ENCODE measurements around the gene PTPN12.
A peak's percentile ranks its signal among the peaks of the same experiment; 100 is the strongest.
"Not testable (repeated sequence)": the region's sequence is repeated elsewhere in the genome, so short reads cannot be mapped to it uniquely, and the experiment has no call there.

Gene PTPN12

DNA sequence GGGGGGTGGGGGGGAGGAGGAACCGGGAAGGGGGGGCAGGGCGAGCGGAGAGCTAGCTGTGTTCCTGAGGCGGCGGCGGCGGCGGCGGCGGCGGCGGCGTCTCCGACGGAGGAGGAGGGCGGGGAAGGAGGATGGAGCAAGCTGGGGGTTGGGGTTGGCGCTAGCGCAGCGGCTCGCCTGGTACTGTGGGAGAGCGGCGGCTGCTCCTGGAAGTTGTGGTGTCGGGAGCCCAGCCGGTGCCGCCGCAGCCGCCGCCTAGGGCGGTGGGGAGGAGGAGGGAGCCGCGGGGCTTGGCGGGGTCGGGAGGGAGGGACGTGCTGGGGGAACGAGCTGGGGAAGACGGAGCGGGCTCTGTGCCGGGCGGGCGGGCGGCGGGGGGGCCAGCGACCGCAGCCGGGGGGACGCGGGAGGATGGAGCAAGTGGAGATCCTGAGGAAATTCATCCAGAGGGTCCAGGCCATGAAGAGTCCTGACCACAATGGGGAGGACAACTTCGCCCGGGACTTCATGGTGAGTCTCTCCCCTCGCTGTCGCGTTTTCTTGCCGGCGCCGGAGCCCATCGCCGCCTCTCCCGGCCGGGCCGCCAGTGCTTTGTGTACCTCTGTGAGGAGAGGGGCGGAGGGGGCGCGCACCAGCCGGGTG lies at the start of gene PTPN12:
TSS of gene PTPN12 (plus strand) at position 160 of the 642 bp plus-strand sequence. CDS start at position 412, 252 bp downstream.
- DNase-seq: peak in 1 of 2 experiments; percentile 60
- TF ChIP-seq GATA1 (IDR thresholded peaks at IDR 0.05; ENCODE audit: low read depth, low read length) (no peak), POLR2A (IDR thresholded peaks at IDR 0.05; ENCODE audit: low read length) (no peak)

DNA sequence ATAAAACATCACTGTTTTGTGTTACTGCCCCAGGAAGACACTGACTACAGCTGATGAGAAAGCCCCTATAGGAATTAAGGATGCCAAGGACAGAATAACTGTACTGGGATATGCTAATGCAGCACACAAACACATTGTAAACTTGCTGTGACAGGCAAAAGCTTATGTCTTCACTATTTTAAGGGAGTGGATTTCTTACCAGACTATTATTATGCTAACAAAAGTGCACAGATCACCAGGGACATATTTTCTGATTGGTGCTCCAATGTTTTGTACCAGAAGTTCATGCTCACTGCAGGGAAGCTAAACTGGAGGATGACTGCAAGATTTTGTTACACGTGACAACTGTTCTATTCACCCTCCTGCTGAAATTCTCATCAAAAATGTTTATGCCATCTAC lies 48.1 kb upstream of the PTPN12 start:
- TF ChIP-seq POLR2A (IDR thresholded peaks at IDR 0.05; ENCODE audit: low read length): no peak

DNA sequence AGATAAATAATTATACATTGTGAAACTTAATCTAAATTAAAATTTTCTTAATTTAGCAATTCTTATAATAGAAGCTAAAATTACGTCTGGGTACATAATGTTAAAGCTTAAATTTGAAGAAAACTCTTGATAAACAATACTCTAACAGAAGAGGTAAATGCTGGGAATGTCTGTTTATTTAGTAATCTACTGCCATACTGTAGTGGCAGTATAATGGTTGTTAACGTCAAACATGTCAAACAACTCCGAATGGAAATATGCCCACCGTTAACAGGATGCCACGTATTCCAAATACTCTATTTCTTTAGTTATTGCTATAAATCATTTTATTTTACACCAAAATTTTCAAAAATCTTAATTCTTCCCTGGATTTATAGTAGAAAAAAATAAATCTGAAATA lies 40.0 kb upstream of the PTPN12 start:
- no peak for DNase-seq
- TF ChIP-seq GATA1 (IDR thresholded peaks at IDR 0.05; ENCODE audit: low read depth, low read length) (no peak), POLR2A (IDR thresholded peaks at IDR 0.05; ENCODE audit: low read length) (no peak)

More for the DNA sequence above, 48.1 kb upstream of the PTPN12 start:
- no peak for DNase-seq

DNA sequence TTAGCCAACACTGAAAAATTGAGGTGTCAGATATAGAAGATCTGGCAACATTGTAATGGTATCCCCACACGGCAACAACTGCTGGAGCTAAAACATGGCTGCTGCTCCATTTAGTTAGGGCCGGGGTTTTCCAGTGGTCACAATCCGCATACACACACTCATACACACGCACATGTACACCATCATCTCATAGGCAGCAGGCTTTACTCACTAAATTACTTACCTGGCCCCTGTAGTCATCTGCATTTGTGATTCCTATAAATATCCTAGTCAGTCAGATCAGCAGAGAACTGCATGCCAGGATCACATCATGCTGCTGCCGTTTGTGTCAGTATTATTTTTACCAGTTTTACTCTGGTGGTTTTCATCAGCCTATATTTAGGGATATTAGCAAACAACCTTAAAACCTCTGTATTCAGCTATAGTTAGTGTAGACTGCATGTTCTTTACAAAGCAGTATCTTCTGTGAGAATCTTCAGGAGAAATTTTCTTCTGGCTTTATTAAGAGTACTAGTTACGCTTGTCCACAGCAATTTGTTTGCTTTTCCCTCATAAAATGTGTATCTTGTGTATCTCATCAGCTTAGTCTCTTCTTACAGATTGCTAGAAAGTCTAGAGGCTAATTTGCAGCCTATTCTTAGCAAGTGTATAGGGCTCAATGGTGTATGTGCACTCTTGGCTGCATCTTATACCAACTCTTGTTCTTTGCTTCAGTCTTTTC lies 38.3 kb upstream of the PTPN12 start:
- TF ChIP-seq GATA1 (IDR thresholded peaks at IDR 0.05; ENCODE audit: low read depth, low read length) (no peak), POLR2A (IDR thresholded peaks at IDR 0.05; ENCODE audit: low read length) (no peak)
- DNase-seq: no peak

DNA sequence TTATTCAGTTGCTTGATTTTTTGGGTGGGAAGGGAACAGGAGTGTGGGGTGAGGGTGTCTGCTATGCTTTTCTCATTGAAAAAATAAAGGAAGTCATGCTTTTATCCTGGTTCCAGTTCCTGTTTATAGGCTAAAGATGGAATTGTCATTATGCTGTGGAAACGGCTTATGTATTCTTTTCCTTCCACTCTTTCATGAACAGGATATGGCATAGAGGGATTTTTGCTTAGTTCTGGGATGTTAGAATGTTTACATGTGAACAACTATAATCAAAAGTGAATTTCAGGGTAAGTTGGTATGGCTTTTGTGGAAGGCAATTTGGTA lies 35.9 kb upstream of the PTPN12 start:
- DNase-seq: no peak

DNA sequence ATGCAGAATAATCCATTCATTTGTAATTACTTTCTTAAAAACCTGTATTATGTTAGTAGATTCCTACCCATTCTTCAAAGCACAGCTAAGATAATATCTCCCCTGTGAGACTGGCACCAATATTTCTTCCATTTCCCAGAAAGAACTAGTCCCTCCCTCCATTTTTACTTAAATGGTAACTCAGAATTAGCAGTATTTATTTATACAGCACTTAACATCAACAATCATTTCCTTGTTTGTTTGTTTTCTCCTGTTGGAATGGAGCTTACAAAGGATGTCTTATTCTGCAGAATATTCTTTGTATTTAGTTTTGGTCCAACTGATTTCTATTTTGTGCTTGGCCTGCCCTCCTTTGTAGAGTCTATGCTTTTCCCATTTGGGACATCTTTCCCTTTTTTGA lies 32.1 kb upstream of the PTPN12 start:
- TF ChIP-seq GATA1 (IDR thresholded peaks at IDR 0.05; ENCODE audit: low read depth, low read length) (no peak), POLR2A (IDR thresholded peaks at IDR 0.05; ENCODE audit: low read length) (no peak)
- no peak for DNase-seq

More for the DNA sequence above, 35.9 kb upstream of the PTPN12 start:
- TF ChIP-seq POLR2A (IDR thresholded peaks at IDR 0.05; ENCODE audit: low read length) (no peak), GATA1 (IDR thresholded peaks at IDR 0.05; ENCODE audit: low read depth, low read length) (no peak)

DNA sequence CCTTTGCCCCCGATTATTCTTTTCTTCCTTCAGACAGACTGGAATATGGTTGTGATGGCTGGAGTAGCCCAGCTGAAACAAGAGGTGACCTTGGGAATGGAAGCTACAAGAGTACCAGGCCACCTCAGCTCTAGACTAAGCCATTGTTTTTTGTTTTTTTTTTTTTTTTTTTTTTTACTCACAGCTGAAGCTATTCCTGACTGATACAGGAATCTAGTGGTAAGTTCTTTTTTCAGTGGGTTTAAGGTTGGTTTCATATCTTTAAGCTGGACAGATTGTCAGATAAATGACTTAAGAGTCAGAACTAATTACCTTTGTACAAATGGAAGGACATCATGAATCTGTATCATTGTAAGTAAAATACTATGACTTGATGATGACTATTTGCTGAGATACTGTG lies 30.2 kb upstream of the PTPN12 start:
- DNase-seq: no peak
- TF ChIP-seq POLR2A (IDR thresholded peaks at IDR 0.05; ENCODE audit: low read length) (no peak), GATA1 (IDR thresholded peaks at IDR 0.05; ENCODE audit: low read depth, low read length) (no peak)

DNA sequence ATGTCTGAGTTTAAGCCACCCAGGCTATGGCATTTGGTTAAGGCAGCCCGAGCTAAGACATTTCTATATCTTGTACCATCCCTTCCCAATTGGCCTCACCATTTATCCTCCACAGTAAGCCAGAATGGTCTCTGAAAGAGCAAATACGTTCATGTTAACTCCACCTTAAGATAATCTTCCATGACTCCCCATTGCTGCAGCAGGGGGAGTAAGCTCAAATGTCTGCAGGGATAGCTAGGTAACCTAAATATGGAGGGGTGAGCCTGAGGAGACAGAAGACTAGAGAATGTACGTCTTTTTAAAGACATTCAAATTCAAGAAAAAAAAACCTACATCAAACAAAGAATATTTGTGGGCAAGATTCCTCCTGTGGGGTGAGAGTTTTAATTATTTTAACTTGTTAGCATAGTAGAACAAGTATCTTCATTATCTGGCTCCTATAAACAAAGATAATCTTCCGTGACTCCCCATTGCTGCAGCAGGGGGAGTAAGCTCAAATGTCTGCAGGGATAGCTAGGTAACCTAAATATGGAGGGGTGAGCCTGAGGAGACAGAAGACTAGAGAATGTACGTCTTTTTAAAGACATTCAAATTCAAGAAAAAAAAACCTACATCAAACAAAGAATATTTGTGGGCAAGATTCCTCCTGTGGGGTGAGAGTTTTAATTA lies 24.0 kb upstream of the PTPN12 start:
- not testable (repeated sequence) for DNase-seq

DNA sequence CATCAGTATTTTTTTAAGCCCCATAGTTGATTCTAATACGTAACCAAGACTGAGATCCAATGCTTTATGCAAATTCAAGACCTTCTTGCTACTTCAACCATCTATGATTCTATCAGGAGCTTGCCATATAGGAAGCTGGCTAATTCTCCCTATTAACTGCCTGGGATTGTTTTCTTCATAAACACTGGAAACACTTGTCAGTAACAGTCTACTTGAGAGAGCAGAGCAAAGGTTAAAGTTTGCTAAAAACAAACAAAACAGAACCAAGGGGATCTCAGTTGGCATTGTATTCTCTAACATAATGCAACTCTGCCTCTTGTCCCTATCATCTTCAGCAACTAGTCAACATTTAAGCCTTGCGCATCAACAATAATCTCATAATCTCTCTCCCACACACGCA lies 21.0 kb upstream of the PTPN12 start:
- no peak for TF ChIP-seq POLR2A (IDR thresholded peaks at IDR 0.05; ENCODE audit: low read length)
- TF ChIP-seq GATA1 (IDR thresholded peaks at IDR 0.05; ENCODE audit: low read depth, low read length): no peak
- DNase-seq: no peak

DNA sequence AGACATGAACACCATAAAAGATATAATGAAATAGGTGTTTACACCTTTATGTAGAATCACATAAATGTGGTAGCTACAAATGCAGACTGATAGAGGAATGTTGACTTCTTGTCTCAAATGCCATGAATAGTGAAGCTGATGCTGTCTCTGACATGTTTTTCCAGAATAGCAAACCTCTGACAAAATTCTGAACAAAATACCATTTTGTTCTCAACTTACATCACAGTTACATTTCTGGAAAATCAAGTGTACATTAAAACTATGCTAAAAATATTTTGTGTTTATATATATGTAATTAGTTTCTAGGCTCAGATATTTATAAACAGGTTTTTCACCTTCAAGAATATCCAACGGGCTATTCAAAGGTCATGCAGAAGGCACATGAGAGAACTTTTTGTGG lies 16.8 kb upstream of the PTPN12 start:
- no peak for DNase-seq
- no peak for TF ChIP-seq GATA1 (IDR thresholded peaks at IDR 0.05; ENCODE audit: low read depth, low read length)
- no peak for TF ChIP-seq POLR2A (IDR thresholded peaks at IDR 0.05; ENCODE audit: low read length)

DNA sequence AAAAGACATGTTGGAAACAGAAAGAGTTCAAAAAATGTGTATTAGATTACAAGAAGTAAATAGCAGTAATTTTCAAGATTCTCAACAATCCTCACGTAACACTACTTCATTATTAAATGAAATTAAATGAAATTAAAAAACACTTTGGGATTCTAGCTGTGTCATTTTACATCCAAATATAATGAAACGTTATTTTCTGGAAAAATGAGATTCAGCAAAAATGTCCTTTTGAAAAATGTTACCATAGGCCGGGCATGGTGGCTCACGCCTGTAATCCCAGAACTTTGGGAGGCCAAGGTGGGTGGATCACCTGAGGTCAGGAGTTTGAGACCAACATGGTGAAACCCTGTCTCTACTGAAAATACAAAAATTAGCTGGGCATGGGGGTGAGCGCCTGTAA lies 15.6 kb upstream of the PTPN12 start:
- DNase-seq: not testable (repeated sequence)

DNA sequence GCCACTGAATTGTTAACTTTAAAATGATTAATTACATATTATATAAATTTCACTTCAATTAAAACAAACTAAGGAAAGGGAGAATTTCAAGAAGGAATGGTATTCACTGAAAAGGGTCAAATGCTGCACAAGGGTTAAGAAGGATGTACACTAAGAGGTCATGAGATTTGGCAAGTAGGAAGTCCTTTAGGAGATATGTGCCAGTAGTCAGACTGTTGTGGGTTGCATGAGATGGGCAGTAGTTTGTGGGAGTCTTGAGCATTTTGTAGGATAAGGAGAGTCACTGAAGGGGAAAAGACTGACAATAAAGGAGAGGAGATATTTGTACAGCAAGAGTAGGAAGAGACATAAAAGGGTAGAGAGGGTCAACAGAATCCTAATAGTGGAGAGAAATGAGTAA lies 12.4 kb upstream of the PTPN12 start:
- no peak for TF ChIP-seq GATA1 (IDR thresholded peaks at IDR 0.05; ENCODE audit: low read depth, low read length)
- no peak for TF ChIP-seq POLR2A (IDR thresholded peaks at IDR 0.05; ENCODE audit: low read length)
- DNase-seq: no peak

DNA sequence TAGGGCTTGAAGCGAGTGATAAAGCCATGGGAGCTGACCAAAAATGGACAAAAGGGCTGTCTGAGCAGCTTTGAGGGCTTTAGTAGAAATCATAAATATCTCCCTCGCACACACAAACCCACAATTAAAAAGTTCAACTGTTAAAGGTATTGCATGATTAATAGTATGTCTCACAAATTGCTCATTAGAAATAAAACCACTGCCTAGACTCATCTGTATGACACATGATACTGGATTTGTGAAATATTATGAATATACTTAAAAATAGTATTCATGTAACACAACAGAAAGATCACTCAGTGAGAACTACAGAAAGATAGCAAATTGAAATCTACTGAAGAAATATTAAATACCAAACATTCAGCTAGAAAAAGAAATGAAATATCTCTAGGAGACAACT lies 11.9 kb upstream of the PTPN12 start:
- no peak for DNase-seq

DNA sequence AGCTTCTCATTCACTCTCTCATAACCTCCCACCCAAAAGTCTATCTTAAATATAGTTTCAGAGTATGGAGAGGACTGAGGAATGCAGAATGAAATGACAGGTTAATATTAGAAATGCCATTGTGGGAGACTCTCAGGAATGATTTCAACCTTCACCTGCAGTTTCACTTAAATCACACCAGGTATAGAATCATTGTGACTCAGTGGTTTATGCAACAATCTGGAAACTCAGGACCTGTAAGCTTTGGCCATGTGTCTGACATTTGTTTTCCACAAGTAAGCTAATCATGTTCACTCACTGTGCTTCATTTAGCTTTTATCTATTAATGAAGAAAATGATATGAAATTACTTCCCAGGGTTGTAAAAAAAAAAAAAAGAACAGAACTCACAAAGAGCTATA lies 8.7 kb upstream of the PTPN12 start:
- DNase-seq: no peak
- TF ChIP-seq GATA1 (IDR thresholded peaks at IDR 0.05; ENCODE audit: low read depth, low read length) (no peak), POLR2A (IDR thresholded peaks at IDR 0.05; ENCODE audit: low read length) (no peak)

More for the DNA sequence above, 11.9 kb upstream of the PTPN12 start:
- TF ChIP-seq POLR2A (IDR thresholded peaks at IDR 0.05; ENCODE audit: low read length) (no peak), GATA1 (IDR thresholded peaks at IDR 0.05; ENCODE audit: low read depth, low read length) (no peak)

DNA sequence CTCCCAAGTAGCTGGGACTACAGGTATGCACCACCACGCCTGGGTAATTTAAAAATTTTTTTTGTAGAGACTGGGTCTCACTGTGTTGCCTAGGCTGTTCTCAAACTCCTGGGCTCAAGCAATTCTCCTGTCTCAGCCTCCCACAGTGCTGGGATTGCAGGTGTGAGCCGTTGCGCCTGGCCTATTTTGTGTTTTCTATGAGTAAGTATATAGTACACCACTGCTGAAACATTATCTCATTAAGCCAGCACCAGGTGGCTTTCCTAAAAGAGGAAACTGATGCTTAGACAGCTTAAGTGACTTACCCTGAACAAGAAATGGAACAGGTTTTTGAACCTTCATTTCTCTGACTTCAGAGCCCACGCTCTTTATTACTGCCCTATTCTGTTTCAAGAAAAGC lies 7.8 kb upstream of the PTPN12 start:
- no peak for DNase-seq
- TF ChIP-seq GATA1 (IDR thresholded peaks at IDR 0.05; ENCODE audit: low read depth, low read length) (no peak), POLR2A (IDR thresholded peaks at IDR 0.05; ENCODE audit: low read length) (no peak)
